Motor neuron (in vitro differentiated cells): ENCODE measurements around the gene INPP4B. TPM values are rescaled to one million over a fixed set of nuclear protein-coding genes. Genes with fewer than 3 reads are reported as not detected.

Source experiments
- ATAC-seq, 8 experiments: fragments of 200-7000 bp; cut with Tn5 transposase; replicated peaks in 6 of 8; 2 replicates each; pipeline ENCODE4 v1.8.0; 2021; ENCODE audit warnings: mild to moderate bottlenecking in 8 of 8, moderate library complexity in 8 of 8
- H3K27ac ChIP-seq, 2 donors: fragments of 250-450 bp; sonication (Bioruptor Pico); 2 replicates each; pipeline ENCODE4 v1.9.0; 2021; ENCODE audit warnings: antibody characterized with exemption in 2 of 2, mild to moderate bottlenecking in 2 of 2, moderate library complexity in 1 of 2
- H3K4me1 ChIP-seq, 2 donors: fragments of 250-450 bp; sonication (Bioruptor Pico); replicated peaks in 1 of 2; 2 replicates each; pipeline ENCODE4 v1.6.1; 2021; ENCODE audit warnings: antibody characterized with exemption in 2 of 2, mild to moderate bottlenecking in 2 of 2, moderate library complexity in 1 of 2
- H3K4me3 ChIP-seq, 5 donors: fragments of 250-450 bp; sonication (Bioruptor Pico); 2 replicates each; pipeline ENCODE4 v1.9.0; 2021; ENCODE audit warnings: antibody characterized with exemption in 5 of 5, mild to moderate bottlenecking in 5 of 5, moderate library complexity in 4 of 5
- WGBS, 10 experiments: fragments of 450-650 bp; shearing (Covaris generic); methylation state at CpG; one replicate each; pipeline ENCODE4 v1.0.0; 2022; 5-methylcytosine and 5-hydroxymethylcytosine counted together
- in situ Hi-C, 9 experiments: fragments of 400-800 bp; cut with MboI; loops; one replicate each; pipeline ENCODE4 v1.15.0; 2021; ENCODE audit warnings: low sequenced_read_pairs in 9 of 9, low pct_unique_long_range_greater_than_20kb in 2 of 9; ENCODE audit not compliant: unreplicated experiment in 9 of 9
- total RNA-seq, 8 experiments: library from RNA; unstranded; fragments of 300-600 nt; gene quantifications; 2 replicates each; pipeline versions ENCODE4 v1.2.3 to v1.2.4, GENCODE V29; 2022

Gene INPP4B
- total RNA-seq, 8 experiments from 2014 or later: 0.54 to 62.3 (median 3.9) TPM

DNA sequence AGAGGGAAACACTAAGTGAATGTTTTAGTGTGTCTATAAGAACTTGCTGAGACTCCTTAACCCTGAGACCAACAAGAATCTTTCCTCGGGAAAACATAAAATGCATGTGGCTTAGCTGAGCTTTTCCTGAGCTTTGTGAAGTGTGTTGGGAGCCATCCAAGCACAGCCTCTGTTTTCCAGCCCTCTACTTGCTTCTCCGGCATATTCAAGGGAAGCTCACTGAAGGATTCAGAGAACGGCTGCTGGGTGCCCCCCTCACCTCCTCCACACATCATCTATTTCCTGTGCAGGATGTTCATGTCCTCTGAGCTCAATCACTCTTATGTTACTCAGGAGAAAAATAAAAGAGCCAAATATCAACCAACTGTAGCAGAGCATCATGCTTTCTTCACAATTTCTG is 717.6 kb downstream of the INPP4B start:
- in situ Hi-C loops: loop anchor here in 2 of 9 experiments (25.0 kb wide), 2 partner anchors 209 to 709 kb away; partner anchors contain the start of gene INPP4B (in 1 of the 2)
- no peak for ATAC-seq
- WGBS, 10 experiments: 36 to 100% (median 75%) methylated on average over 1 to 2 of the region's 3 CpGs; no CpG with 5 or more reads in 3 of the 10 experiments
- Histone ChIP-seq H3K4me3 (no peak overlapping the region), H3K27ac (no peak overlapping the region), H3K4me1 (no peaks in the 10 kb centered on the region)

DNA sequence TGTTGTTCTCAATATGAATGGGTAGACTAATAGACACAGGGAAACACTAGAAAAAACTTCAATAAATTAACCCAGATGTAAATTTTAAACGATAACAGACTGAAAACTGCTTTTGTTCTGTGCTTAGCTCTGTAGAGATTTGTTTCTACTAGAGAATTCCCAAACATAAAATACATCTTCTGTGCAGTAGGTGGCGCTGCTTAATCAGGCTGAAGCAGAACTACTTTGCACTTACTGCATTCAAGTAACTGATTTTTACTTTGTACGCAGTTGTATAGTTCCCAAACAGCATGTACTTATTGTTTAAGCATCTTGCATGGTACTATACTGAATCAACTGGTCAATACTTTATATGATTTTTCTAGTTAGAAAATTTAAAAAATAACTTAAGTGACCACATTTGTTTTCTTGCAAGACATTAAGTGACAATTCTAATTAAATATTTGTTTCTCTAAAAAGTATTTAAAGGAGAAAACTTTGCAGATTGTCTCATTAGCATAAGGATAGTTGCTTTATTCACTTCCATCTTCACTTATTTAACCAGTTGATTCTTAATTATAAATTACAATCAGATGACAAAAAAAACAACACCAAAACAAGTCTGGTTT is 719.1 kb downstream of the INPP4B start:
- 0 to 33% (median 9%) methylated on average over 1 to 3 of the region's 3 CpGs for WGBS, 10 experiments
- in situ Hi-C loops: loop anchor here in 2 of 9 experiments (25.0 kb wide), 2 partner anchors 210 to 710 kb away; partner anchors contain the start of gene INPP4B (in 1 of the 2)
- peak; percentile 39 to 79 (median 53) for ATAC-seq
- Histone ChIP-seq H3K27ac (no peak overlapping the region), H3K4me3 (no peak overlapping the region), H3K4me1 (no peaks in the 10 kb centered on the region)

DNA sequence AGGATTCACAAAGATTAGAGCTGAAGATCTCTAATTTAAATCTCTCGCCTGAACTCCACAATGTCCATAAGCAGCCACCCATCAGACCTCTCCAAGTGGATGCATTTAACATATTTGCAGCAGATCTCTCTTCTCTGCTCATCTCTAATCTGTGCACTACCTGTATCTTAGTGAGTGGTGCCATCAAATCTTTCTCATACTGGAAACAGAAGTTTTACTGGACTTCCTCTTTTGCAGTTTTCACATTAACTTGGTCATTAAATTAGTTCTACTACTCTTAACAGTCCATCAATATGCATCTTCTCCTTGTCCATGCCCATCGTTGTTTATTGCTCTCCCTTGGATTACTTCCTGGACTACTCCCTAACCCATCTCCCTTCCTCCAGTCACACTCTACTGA is 721.2 kb downstream of the INPP4B start:
- in situ Hi-C loops: loop anchor here in 2 of 9 experiments (25.0 kb wide), 2 partner anchors 212 to 712 kb away; partner anchors contain the start of gene INPP4B (in 1 of the 2)
- WGBS, 10 experiments: 29 to 100% (median 80%) methylated on average over 1 to 2 of the region's 2 CpGs; no CpG with 5 or more reads in 1 of the 10 experiments
- H3K4me3 ChIP-seq: no peak overlapping the region
- peaks cover 0 to 6% of the 10 kb centered on the region in 2 donors for H3K4me1 ChIP-seq
- no peak overlapping the region for H3K27ac ChIP-seq
- ATAC-seq: no peak

DNA sequence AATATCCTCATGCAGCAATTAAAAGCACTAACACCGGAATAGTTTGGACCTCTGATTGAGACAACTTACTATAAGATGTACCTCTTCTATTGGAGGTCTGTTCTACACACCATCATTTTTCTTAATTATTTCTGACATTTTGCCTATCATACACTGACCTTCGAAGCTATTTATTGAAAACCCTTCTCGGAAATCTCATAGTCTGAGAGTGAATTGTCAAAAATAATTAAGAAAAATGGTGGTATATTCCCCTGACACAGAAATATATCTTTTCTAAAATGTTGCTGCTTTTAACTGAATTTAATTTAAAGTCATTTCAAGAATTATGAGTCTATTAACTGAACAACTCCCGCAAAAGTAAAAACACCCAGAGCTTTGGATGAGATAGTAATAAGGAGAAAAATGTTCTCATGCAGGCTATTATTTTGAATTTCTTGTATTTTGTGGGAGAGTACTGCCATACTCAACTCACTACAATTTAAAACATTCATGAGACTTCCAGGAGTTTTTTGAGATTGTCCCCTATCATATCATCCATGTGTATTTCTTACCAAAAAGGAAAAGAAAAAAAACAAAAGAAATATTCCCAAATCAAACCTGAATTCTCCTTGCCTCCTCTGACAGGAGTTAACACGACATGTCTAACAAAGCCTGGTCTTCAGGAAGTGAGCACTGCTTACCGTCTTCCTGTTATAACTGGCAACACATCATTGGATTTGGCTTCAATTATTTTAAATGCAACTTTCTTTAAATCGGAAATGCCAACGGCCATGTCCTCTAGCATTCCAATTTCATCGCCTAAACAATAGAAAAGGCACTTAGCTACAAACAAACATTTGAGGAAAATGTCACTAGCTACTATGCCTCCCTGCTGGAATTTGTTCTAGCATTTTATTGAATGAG is 724.4 kb downstream of the INPP4B start:
- in situ Hi-C loops: no loop called here
- peaks cover 0 to 6% of the 10 kb centered on the region in 2 donors for H3K4me1 ChIP-seq
- H3K27ac ChIP-seq: no peak overlapping the region
- WGBS, 10 experiments: 61 to 97% (median 73%) methylated on average over 2 to 9 of the region's 9 CpGs
- peak in 5 of 8 experiments; percentile 21 to 85 (median 64) for ATAC-seq
- H3K4me3 ChIP-seq: no peak overlapping the region

DNA sequence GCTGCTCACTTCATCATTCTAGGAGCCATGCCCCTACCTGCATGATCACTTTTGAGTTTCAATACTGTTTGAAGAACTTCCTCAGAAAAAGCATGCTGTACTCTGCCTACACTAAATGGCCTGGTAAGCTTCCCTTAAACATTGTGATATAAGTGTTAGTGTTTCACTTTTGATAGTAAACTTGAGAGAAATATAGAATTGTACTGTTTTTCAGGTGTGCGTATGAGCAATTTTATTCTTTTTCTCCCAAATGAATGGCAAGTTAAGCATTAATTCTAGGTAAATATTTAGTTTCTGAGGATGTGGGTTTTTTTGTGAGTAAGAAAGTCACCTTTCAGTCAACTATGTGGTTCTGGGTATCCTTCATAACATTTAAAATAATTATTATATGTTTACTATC is 725.2 kb downstream of the INPP4B start:
- in situ Hi-C loops: no loop called here
- no peak for ATAC-seq
- H3K4me3 ChIP-seq: no peak overlapping the region
- H3K27ac ChIP-seq: no peak overlapping the region
- 83 to 100% (median 100%) methylated on average over 1 of the region's 1 CpG; no CpG with 5 or more reads in 1 of the 10 experiments for WGBS, 10 experiments
- peaks cover 0 to 6% of the 10 kb centered on the region in 2 donors for H3K4me1 ChIP-seq

DNA sequence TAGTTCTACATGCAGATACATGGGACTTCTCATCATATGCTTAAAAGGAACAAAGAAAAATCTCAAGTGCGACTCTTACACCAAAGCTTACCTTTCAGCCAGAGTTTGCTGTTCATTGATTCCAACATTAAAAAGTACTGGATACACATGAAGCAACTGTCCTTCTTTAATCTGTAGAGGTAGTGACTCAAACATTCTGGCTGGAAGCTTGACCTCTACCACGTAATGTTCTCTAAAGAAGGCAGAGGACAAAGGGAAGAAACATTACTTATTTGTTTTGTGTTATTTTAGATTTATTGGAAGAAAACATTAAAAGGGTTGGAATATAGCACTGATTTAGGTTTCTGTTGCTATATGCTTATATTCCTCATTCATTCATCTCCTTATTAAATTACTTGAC is 733.6 kb downstream of the INPP4B start:
- no peak for ATAC-seq
- no peak overlapping the region for H3K27ac ChIP-seq
- 78 to 100% (median 95%) methylated on average over 1 to 2 of the region's 2 CpGs for WGBS, 10 experiments
- H3K4me3 ChIP-seq: no peak overlapping the region
- no peaks in the 10 kb centered on the region for H3K4me1 ChIP-seq
- in situ Hi-C loops: no loop called here

DNA sequence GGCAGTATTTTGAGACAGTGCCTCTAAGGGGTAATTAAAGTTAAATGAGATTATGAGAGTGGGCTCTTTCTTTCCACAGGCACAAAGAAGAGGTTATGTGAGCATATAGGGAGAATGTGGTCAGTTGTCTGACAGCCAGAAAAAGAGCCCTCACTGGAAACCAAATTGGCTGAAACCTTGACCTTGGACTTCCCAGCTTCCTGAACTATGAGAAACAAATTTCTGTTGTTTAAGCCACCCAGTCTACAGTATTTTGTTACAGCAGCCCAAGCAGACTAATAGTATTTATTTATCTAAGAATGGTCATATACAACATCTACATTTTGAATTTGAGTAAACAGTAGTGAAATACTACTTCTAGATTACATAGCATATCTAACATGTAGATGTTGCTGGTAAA is 736.0 kb downstream of the INPP4B start:
- Histone ChIP-seq H3K27ac (no peak overlapping the region), H3K4me1 (no peaks in the 10 kb centered on the region), H3K4me3 (no peak overlapping the region)
- in situ Hi-C loops: no loop called here
- no peak for ATAC-seq

DNA sequence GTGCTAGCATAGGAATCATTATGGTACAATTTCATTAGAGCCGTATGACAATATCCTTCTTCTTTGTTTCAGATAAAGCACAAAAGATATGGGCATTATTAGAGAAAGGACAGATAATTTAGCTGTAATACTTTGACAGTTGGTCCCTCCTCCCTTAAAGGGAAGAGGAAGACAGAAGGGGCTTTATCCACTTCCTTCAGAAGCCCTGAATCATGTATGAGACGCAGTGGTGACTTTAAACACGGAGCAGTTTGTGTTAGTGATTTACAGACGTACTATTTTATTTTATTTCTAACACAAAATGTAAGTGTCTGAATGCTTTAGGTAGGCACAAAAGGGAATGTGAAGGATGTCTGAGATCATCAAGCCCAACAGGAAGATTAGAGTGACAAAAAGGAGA is 742.1 kb downstream of the INPP4B start:
- H3K4me1 ChIP-seq: no peaks in the 10 kb centered on the region

DNA sequence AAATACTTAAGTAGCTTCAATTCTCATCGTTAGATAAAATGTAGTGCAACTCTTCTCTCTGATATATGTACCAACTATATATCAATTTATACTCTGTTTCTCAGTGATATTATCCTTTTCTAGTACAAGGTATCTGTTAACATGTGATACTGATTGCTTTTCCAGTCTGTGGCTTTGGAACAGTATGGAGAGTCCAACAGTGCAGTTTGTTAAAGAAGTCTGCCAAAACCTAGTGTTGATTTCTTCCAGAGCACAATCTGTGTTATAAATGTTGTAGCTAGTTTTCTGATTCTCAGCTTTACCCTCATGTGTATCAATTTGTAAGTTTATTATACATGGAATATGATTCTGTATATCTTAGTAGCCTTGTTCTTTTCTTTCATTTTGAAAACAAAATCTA is 744.7 kb downstream of the INPP4B start:
- in situ Hi-C loops: no loop called here
- no peak overlapping the region for H3K4me3 ChIP-seq
- ATAC-seq: no peak
- no peak overlapping the region for H3K27ac ChIP-seq
- H3K4me1 ChIP-seq: no peaks in the 10 kb centered on the region
- WGBS, 10 experiments: 10 to 100% (median 89%) methylated on average over 1 of the region's 1 CpG; no CpG with 5 or more reads in 4 of the 10 experiments

More for the DNA sequence above, 742.1 kb downstream of the INPP4B start:
- WGBS, 10 experiments: 86 to 100% (median 100%) methylated on average over 1 to 4 of the region's 4 CpGs; no CpG with 5 or more reads in 1 of the 10 experiments
- H3K4me3 ChIP-seq: no peak overlapping the region
- in situ Hi-C loops: no loop called here
- no peak for ATAC-seq
- H3K27ac ChIP-seq: no peak overlapping the region

DNA sequence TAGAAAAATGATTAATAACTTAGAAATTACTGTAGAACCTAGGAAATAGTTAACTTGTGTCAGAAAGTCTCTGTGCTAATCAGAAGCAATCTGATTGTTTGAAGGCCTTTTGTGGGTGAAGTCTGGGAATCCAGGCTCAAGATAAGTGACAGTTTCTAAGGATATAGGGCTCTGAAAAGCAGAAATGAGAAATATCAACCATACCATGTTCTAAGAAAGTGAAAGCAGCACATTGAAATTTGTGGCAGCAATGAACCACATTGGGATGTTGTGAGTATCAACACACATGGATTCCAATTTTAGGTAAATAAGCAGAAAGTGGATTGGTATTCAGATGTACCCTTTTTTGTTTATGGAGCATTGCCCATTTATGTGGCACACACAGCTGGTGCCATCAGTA is 745.2 kb downstream of the INPP4B start:
- Histone ChIP-seq H3K27ac (no peak overlapping the region), H3K4me1 (no peaks in the 10 kb centered on the region), H3K4me3 (no peak overlapping the region)
- in situ Hi-C loops: no loop called here
- ATAC-seq: no peak

DNA sequence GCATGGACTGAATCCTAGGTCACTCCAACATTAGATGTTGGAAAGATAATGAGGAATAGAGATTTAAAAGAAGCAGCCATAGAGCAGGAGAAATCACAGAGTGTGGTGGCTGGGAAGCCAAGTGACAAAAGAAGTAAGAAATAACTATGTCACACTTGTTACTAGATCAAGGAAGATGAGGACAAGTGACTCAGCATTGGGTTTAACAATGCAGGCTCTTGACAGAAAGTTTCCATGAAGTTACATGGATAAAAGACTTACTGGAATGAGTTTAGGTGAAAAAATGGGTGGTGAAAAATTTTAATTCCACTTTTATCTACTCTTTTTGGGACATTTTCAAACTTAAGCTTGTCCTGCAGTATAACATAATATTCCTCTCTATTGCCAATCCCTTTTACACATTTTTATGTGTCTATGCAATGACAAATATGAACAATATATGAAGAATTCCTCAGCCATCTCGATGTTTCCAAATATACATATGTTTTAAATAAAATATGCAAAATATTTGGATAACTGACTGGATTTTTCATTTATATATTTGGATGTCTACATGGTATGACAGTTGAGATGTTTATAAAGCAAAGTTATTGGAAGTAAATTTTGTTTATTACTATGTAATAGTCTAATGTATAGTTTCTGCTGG is 747.1 kb downstream of the INPP4B start:
- no peaks in the 10 kb centered on the region for H3K4me1 ChIP-seq
- in situ Hi-C loops: no loop called here
- ATAC-seq: peak in 1 of 8 experiments; percentile 5
- no peak overlapping the region for H3K27ac ChIP-seq
- no peak overlapping the region for H3K4me3 ChIP-seq
- 0 to 100% (median 27%) methylated on average over 1 of the region's 1 CpG; no CpG with 5 or more reads in 2 of the 10 experiments for WGBS, 10 experiments

DNA sequence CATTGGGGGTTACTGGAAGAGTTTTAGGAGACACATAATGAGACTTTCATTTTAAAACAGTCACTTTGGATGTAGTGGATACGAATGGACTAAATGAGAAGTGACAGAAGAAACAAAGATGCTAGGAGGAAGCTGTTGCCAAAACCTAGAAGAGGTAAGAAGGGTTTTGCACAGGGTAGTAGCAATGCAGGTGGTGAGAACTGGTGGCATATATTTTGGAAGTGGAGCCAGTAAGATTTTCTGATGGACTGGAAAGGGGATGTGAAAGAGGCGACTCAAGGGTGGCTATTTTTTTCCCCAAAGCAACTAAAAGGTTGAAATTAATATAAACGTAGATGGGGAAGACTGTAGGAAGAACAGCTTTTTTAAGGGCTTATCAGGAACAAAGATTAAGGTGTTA is 747.7 kb downstream of the INPP4B start:
- Histone ChIP-seq H3K4me3 (no peak overlapping the region), H3K4me1 (no peaks in the 10 kb centered on the region), H3K27ac (no peak overlapping the region)
- in situ Hi-C loops: no loop called here
- 67 to 97% (median 88%) methylated on average over 2 to 3 of the region's 3 CpGs; no CpG with 5 or more reads in 1 of the 10 experiments for WGBS, 10 experiments
- no peak for ATAC-seq

DNA sequence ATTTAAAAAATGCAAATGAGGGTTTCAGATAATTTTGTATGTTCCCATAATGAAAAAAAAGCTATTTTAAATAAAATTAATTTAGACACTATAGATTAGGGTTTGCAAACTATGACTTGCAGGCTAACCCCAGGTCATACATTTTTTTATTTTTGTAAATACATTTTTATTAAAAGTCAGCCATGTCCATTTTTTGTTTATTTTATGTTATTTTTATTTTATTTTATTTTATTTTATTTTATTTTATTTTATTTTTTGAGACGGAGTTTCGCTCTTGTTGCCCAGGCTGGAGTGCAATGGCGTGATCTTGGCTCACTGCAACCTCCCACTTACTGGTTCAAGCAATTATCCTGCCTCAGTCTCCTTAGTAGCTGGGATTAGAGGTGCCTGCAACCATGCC is 749.1 kb downstream of the INPP4B start:
- WGBS, 10 experiments: 67 to 100% (median 96%) methylated on average over 1 to 3 of the region's 3 CpGs; no CpG with 5 or more reads in 1 of the 10 experiments
- Histone ChIP-seq H3K27ac (no peak overlapping the region), H3K4me1 (no peaks in the 10 kb centered on the region), H3K4me3 (no peak overlapping the region)
- in situ Hi-C loops: no loop called here
- ATAC-seq: peak in 1 of 8 experiments; percentile 23
